Liver (tissue), 9 donors: ENCODE results near the gene MAP2K4. TPM values are rescaled to one million over a fixed set of nuclear protein-coding genes. Genes with fewer than 3 reads are reported as not detected.

Experiments used
- DNase-seq: peaks from one replicate; pipeline ENCODE4 v3.0.0-alpha.2; 2017; ENCODE audit warnings: low spot score
- H3K27ac ChIP-seq, 2 donors: one replicate each; pipeline ENCODE4 v1.7.0; 2013; ENCODE audit warnings: inconsistent platforms in 2 of 2, low read length in 2 of 2, control low read depth in 1 of 2, low read depth in 1 of 2, mild to moderate bottlenecking in 1 of 2
- H3K27me3 ChIP-seq, 4 donors: one replicate each; pipeline versions ENCODE4 v1.6.1 to v1.7.0; 2013; ENCODE audit warnings: low read length in 3 of 4, inconsistent platforms in 1 of 4, mild to moderate bottlenecking in 1 of 4, moderate library complexity in 1 of 4; ENCODE audit not compliant: control insufficient read depth in 4 of 4, insufficient read depth in 4 of 4
- H3K36me3 ChIP-seq, 4 donors: one replicate each; pipeline versions ENCODE4 v1.6.1 to v1.7.0; 2013; ENCODE audit warnings: low read length in 3 of 4, mild to moderate bottlenecking in 3 of 4, low read depth in 1 of 4, moderate library complexity in 1 of 4; ENCODE audit not compliant: control insufficient read depth in 4 of 4, insufficient read depth in 3 of 4
- H3K4me1 ChIP-seq, 4 donors: one replicate each; pipeline versions ENCODE4 v1.6.1 to v1.7.0; 2013; ENCODE audit warnings: low read length in 3 of 4, mild to moderate bottlenecking in 3 of 4, moderate library complexity in 1 of 4; ENCODE audit not compliant: control insufficient read depth in 4 of 4, insufficient read depth in 4 of 4
- H3K4me3 ChIP-seq, 3 donors: one replicate each; pipeline versions ENCODE4 v1.6.1 to v1.7.0; 2013; ENCODE audit warnings: low read length in 3 of 3, control low read depth in 1 of 3, low read depth in 1 of 3, mild to moderate bottlenecking in 1 of 3
- H3K9ac ChIP-seq, 2 donors: one replicate each; pipeline ENCODE4 v1.7.0; 2013; ENCODE audit warnings: low read length in 2 of 2, mild to moderate bottlenecking in 2 of 2, moderate library complexity in 2 of 2, control low read depth in 1 of 2, low read depth in 1 of 2
- H3K9me3 ChIP-seq, 4 donors: one replicate each; pipeline versions ENCODE4 v1.6.1 to v1.7.0; 2013; ENCODE audit warnings: low read length in 3 of 4; ENCODE audit not compliant: control insufficient read depth in 4 of 4
- ATF3 ChIP-seq: IDR thresholded peaks from 2 replicates; pipeline ENCODE4 v1.6.1; 2016; ENCODE audit warnings: antibody characterized with exemption
- CTCF ChIP-seq: fragments of 150-350 bp; IDR thresholded peaks from 2 replicates; pipeline ENCODE4 v1.5.1; 2017; ENCODE audit warnings: improper control_type of control experiment, low read depth, low read length; ENCODE audit not compliant: missing input control
- EGR1 ChIP-seq, 2 donors: IDR thresholded peaks; 2 replicates each; pipeline ENCODE4 v1.6.1; 2016 to 2018; ENCODE audit warnings: antibody characterized with exemption in 2 of 2, low read depth in 2 of 2
- FOXA1 ChIP-seq: IDR thresholded peaks from 2 replicates; pipeline ENCODE4 v1.6.1; 2016; ENCODE audit warnings: antibody characterized with exemption
- FOXA2 ChIP-seq: IDR thresholded peaks from 2 replicates; pipeline ENCODE4 v1.6.1; 2016; ENCODE audit warnings: antibody characterized with exemption
- GABPA ChIP-seq, 2 donors: IDR thresholded peaks in 1 of 2; conservative IDR thresholded peaks in 1 of 2; 2 replicates each; pipeline ENCODE4 v1.6.1; 2016; ENCODE audit warnings: antibody characterized with exemption in 2 of 2, mild to moderate bottlenecking in 1 of 2, moderate library complexity in 1 of 2
- HNF4A ChIP-seq, 2 donors: conservative IDR thresholded peaks; 2 replicates each; pipeline ENCODE4 v1.6.1; 2016; ENCODE audit warnings: antibody characterized with exemption in 2 of 2, mild to moderate bottlenecking in 2 of 2
- HNF4G ChIP-seq: IDR thresholded peaks from 2 replicates; pipeline ENCODE4 v1.6.1; 2016; ENCODE audit warnings: antibody characterized with exemption
- JUND ChIP-seq, 2 donors: IDR thresholded peaks; 2 replicates each; pipeline ENCODE4 v1.6.1; 2016; ENCODE audit warnings: antibody characterized with exemption in 2 of 2
- MAX ChIP-seq: IDR thresholded peaks from 2 replicates; pipeline ENCODE4 v1.6.1; 2016; ENCODE audit warnings: antibody characterized with exemption
- NR2F2 ChIP-seq: IDR thresholded peaks from 2 replicates; pipeline ENCODE4 v1.6.1; 2016; ENCODE audit warnings: antibody characterized with exemption
- RAD21 ChIP-seq, 2 donors: IDR thresholded peaks; 2 replicates each; pipeline ENCODE4 v1.6.1; 2016; ENCODE audit warnings: antibody characterized with exemption in 2 of 2, mild to moderate bottlenecking in 2 of 2
- REST ChIP-seq: IDR thresholded peaks from 2 replicates; pipeline ENCODE4 v1.6.1; 2016; ENCODE audit warnings: antibody characterized with exemption, mild to moderate bottlenecking
- RXRA ChIP-seq, 2 donors: IDR thresholded peaks; 2 replicates each; pipeline ENCODE4 v1.6.1; 2017 to 2018; ENCODE audit warnings: antibody characterized with exemption in 2 of 2, mild to moderate bottlenecking in 1 of 2
- SP1 ChIP-seq: IDR thresholded peaks from 2 replicates; pipeline ENCODE4 v1.6.1; 2018; ENCODE audit warnings: antibody characterized with exemption, mild to moderate bottlenecking
- TAF1 ChIP-seq: conservative IDR thresholded peaks from 2 replicates; pipeline ENCODE4 v1.6.1; 2016; ENCODE audit warnings: antibody characterized with exemption, mild to moderate bottlenecking
- YY1 ChIP-seq: IDR thresholded peaks from 2 replicates; pipeline ENCODE4 v1.6.1; 2016; ENCODE audit warnings: antibody characterized with exemption, mild to moderate bottlenecking
- ZBTB33 ChIP-seq: IDR thresholded peaks from 2 replicates; pipeline ENCODE4 v1.6.1; 2016; ENCODE audit warnings: antibody characterized with exemption
- WGBS: extraction: QIAGEN DNeasy Blood & Tissue Kit; methylation state at CpG from one replicate; pipeline ENCODE4 v1.1.7; 2013; 5-methylcytosine and 5-hydroxymethylcytosine counted together
- polyA plus RNA-seq, 2 donors: library from polyadenylated mRNA; stranded (reverse) in 1 of 2; unstranded in 1 of 2; fragments of 200-250 nt in 1 of 2; fragments of >200 nt in 1 of 2; fragmentation: Nextera tagmentation in 1 of 2; extraction: Ambion mirVana in 1 of 2; gene quantifications; one replicate each; pipeline versions ENCODE4 v1.2.1 to v1.2.3, GENCODE V29; 2013 to 2015
- total RNA-seq, 2 donors: library from RNA; depleted of rRNA; stranded (reverse); fragments of >200 nt; gene quantifications; one replicate each; pipeline ENCODE4 v1.2.3, GENCODE V29; 2014
- donor health status: healthy.
- donor health status: healthy.
- donor health status: healthy.
- donor health status: healthy.
- donor health status: healthy.

MAP2K4 gene
- total and polyA plus RNA-seq, 4 donors, result 9.2 to 23.8 (median 14.7) TPM

GRCh38 chr17:12062249-12062648, 41.6 kb downstream of the MAP2K4 start:
- Histone ChIP-seq H3K4me1 (peaks cover 0 to 2% (median 0%) of the 10 kb centered on the region in 4 donors), H3K9ac (no peak overlapping the region), H3K9me3 (no peaks in the 10 kb centered on the region), H3K4me3 (no peak overlapping the region), H3K27ac (no peak overlapping the region), H3K27me3 (no peaks in the 10 kb centered on the region), H3K36me3 (peaks cover 0 to 6% (median 3%) of the 10 kb centered on the region in 4 donors)
- 99% methylated on average over 3 of the region's 3 CpGs for WGBS
- no peak for DNase-seq
- no peak for TF ChIP-seq MAX
- TF ChIP-seq NR2F2, result no peak
- TF ChIP-seq RXRA (IDR thresholded peaks at IDR 0.05), result no peak
- TF ChIP-seq HNF4G, result no peak
- no peak for TF ChIP-seq RAD21 (IDR thresholded peaks at IDR 0.05)
- no peak for TF ChIP-seq CTCF
- TF ChIP-seq FOXA1, result no peak
- no peak for TF ChIP-seq YY1
- TF ChIP-seq GABPA (IDR thresholded peaks at IDR 0.05 in 1 of 2, conservative IDR thresholded peaks at IDR 0.05 in 1 of 2), result no peak
- TF ChIP-seq TAF1, result no peak

- no peaks in the 10 kb centered on the region for H3K27me3 ChIP-seq
- no peak for DNase-seq
- no peaks in the 10 kb centered on the region for H3K9me3 ChIP-seq
- peaks cover 0 to 6% (median 3%) of the 10 kb centered on the region in 4 donors for H3K36me3 ChIP-seq
- no peak overlapping the region for H3K9ac ChIP-seq
- no peak for TF ChIP-seq YY1
- no peak for TF ChIP-seq HNF4A (conservative IDR thresholded peaks at IDR 0.05)
- TF ChIP-seq RXRA (IDR thresholded peaks at IDR 0.05), result no peak
- no peak for TF ChIP-seq REST
- TF ChIP-seq JUND (IDR thresholded peaks at IDR 0.05), result no peak
- no peak for TF ChIP-seq EGR1 (IDR thresholded peaks at IDR 0.05; ENCODE audit: low read depth in 2 of 2)
- TF ChIP-seq NR2F2, result no peak
- no peak for TF ChIP-seq MAX
- no peak for TF ChIP-seq SP1
- no peak for TF ChIP-seq HNF4G
- TF ChIP-seq FOXA1, result no peak
- no peak for TF ChIP-seq GABPA (IDR thresholded peaks at IDR 0.05 in 1 of 2, conservative IDR thresholded peaks at IDR 0.05 in 1 of 2)
- TF ChIP-seq RAD21 (IDR thresholded peaks at IDR 0.05), result no peak
- TF ChIP-seq CTCF, result no peak
- TF ChIP-seq ATF3, result no peak
- no peak for TF ChIP-seq FOXA2
- TF ChIP-seq TAF1, result no peak
- TF ChIP-seq ZBTB33, result no peak
- no peak overlapping the region for H3K4me3 ChIP-seq
- 96% methylated on average over 2 of the region's 2 CpGs for WGBS
- peaks cover 0 to 2% (median 0%) of the 10 kb centered on the region in 4 donors for H3K4me1 ChIP-seq
- H3K27ac ChIP-seq, result no peak overlapping the region
These were observed 43.7 kb downstream of the MAP2K4 start for GRCh38 chr17:12064395-12064794.
